ENCODE measurements around the gene DRC7.

- TF ChIP-seq CTCF (IDR thresholded peaks at IDR 0.05): no peak
- no peak for TF ChIP-seq ZFX (IDR thresholded peaks at IDR 0.05; ENCODE audit: borderline replicate concordance)
Measured at GRCh38 chr16:57670196-57670595, 24.4 kb upstream of the DRC7 start.

All from 22Rv1 (cell line).